Heart left ventricle (tissue), 16 donors: ENCODE data around the gene RXRA. TPM values are rescaled to one million over a fixed set of nuclear protein-coding genes. Genes with fewer than 3 reads are reported as not detected.

Experiments used
- ATAC-seq, 4 donors: fragments of 200-7000 bp; cut with Tn5 transposase; one replicate each; pipeline ENCODE4 v1.9.1; 2020 to 2022; ENCODE audit warnings: moderate library complexity in 4 of 4, mild to moderate bottlenecking in 3 of 4, moderate number of reproducible peaks in 1 of 4
- DNase-seq, 5 donors: peaks; one replicate each; pipeline ENCODE4 v3.0.0-alpha.2; 2020
- H3K27ac ChIP-seq, 12 donors: fragments of 200-600 bp; sonication (generic) in 4 of 12; one replicate each; pipeline versions ENCODE4 v1.5.0 to v1.8.0; 2016 to 2022; ENCODE audit warnings: mild to moderate bottlenecking in 2 of 12
- H3K27me3 ChIP-seq, 9 donors: fragments of 200-600 bp; sonication (generic) in 2 of 9; one replicate each; pipeline versions ENCODE4 v1.5.1 to v1.8.0; 2016 to 2022; ENCODE audit warnings: mild to moderate bottlenecking in 3 of 9
- H3K36me3 ChIP-seq, 9 donors: fragments of 200-600 bp; sonication (generic) in 2 of 9; one replicate each; pipeline versions ENCODE4 v1.5.0 to v1.8.0; 2018 to 2022; ENCODE audit warnings: mild to moderate bottlenecking in 2 of 9
- H3K4me1 ChIP-seq, 12 donors: fragments of 200-600 bp; sonication (generic) in 4 of 12; one replicate each; pipeline versions ENCODE4 v1.5.0 to v1.8.0; 2016 to 2022; ENCODE audit warnings: mild to moderate bottlenecking in 3 of 12
- H3K4me3 ChIP-seq, 12 donors: fragments of 200-600 bp; sonication (generic) in 4 of 12; one replicate each; pipeline versions ENCODE4 v1.5.0 to v1.8.0; 2017 to 2022; ENCODE audit warnings: mild to moderate bottlenecking in 9 of 12, moderate library complexity in 4 of 12
- H3K9me3 ChIP-seq, 12 donors: fragments of 200-600 bp; sonication (generic) in 4 of 12; one replicate each; pipeline versions ENCODE4 v1.5.0 to v1.8.0; 2016 to 2022; ENCODE audit warnings: mild to moderate bottlenecking in 1 of 12
- CTCF ChIP-seq, 12 donors: fragments of 200-600 bp; sonication (generic) in 4 of 12; IDR thresholded peaks; one replicate each; pipeline versions ENCODE4 v1.5.0 to v1.8.0; 2018 to 2022; ENCODE audit warnings: antibody characterized with exemption in 12 of 12, mild to moderate bottlenecking in 5 of 12
- POLR2A ChIP-seq, 2 donors: fragments of 450-650 bp; IDR thresholded peaks; one replicate each; pipeline ENCODE4 v1.6.1; 2017; ENCODE audit warnings: antibody characterized with exemption in 2 of 2, mild to moderate bottlenecking in 2 of 2, moderate library complexity in 2 of 2
- WGBS, 4 donors: extraction: QIAGEN DNeasy Blood & Tissue Kit in 2 of 4; methylation state at CpG; one replicate each; pipeline versions ENCODE4 v1.1.5 to v1.1.7; 2013 to 2018; 5-methylcytosine and 5-hydroxymethylcytosine counted together
- intact Hi-C, 10 donors: fragments of 100-400 bp; cut with DNase I; formaldehyde crosslinking; loops; one replicate each; pipeline versions ENCODE4 v1.11.1 to v1.14.2; 2022
- polyA plus RNA-seq, 2 donors: library from polyadenylated mRNA; stranded (reverse); fragments of 200-250 nt; gene quantifications; one replicate each; pipeline ENCODE4 v1.2.3, GENCODE V29; 2013
- total RNA-seq, 9 donors: library from RNA; depleted of rRNA in 2 of 9; stranded (reverse); fragments of >200 nt in 2 of 9; fragmentation: NEBNext Ultra II Directional in 3 of 9; extraction: Animal tissue kit (Norgen Biotek cat#: 25700) in 3 of 9; gene quantifications; one replicate each; pipeline versions ENCODE4 v1.1.0 to v1.2.4, GENCODE V29; 2016 to 2023
- donor health status: ischemic (EF 13 %, LVEDD 7.1; RV severe dilation, severe dysfunction).
- donor health status: healthy with polysubstance abuse.
- donor health status: DM: no; HTN: yes; CAD: no.
- donor health status: DM: no; HTN: no; CAD: no.
- donor health status: ischemic (EF 25% LVEDD 6.9; RV normal size, moderate dysfunction).
- donor health status: ischemic (EF 25% LVEDD 5.7; RV mildly dilated, moderate dysfunction).
- donor health status: healthy.
- donor health status: DM: yes; HTN: yes; CAD: no.
- donor health status: ischemic (EF 35%, LVEDD 5.7; RV mildly dilated, moderate dysfunction).
- donor health status: nonischemic (EF 11% LVEDD 7.7; RV severe dilation, severe dysfunction).
- donor health status: DM: yes; HTN: yes; CAD: no.
- donor health status: PGD.
- donor health status: ischemic (EF 29% LVEDD 5.4; RV normal size, mild dysfunction).
- donor health status: nonischemic (EF 23%, LVEDD 6.1; RV moderate dilation, normal function).

The RXRA gene
- total and polyA plus RNA-seq, 11 donors, result 45.5 to 87.9 (median 54.9) TPM

- Histone ChIP-seq H3K36me3 (no peaks in the 10 kb centered on the region), H3K4me1 (peaks cover 0 to 43% (median 18%) of the 10 kb centered on the region in 12 donors), H3K27me3 (no peaks in the 10 kb centered on the region), H3K27ac (no peak overlapping the region), H3K4me3 (no peak overlapping the region), H3K9me3 (no peaks in the 10 kb centered on the region)
- DNase-seq, result peak in 4 of 5 donors; percentile 11 to 64 (median 46)
- intact Hi-C loops, result loop anchor here in 6 of 10 donors (5.0 to 10.0 kb wide), 7 partner anchors 39 to 149 kb away; no protein-coding TSS in a partner anchor
- ATAC-seq, result no peak
- TF ChIP-seq CTCF (IDR thresholded peaks at IDR 0.05), result no peak
- no peak for TF ChIP-seq POLR2A (IDR thresholded peaks at IDR 0.05)
- WGBS, 4 donors, result 68 to 79% (median 71%) methylated on average over 20 to 22 of the region's 22 CpGs
Measured at GRCh38 chr9:134320868-134321471, 5.3 kb upstream of the RXRA start.

DNA sequence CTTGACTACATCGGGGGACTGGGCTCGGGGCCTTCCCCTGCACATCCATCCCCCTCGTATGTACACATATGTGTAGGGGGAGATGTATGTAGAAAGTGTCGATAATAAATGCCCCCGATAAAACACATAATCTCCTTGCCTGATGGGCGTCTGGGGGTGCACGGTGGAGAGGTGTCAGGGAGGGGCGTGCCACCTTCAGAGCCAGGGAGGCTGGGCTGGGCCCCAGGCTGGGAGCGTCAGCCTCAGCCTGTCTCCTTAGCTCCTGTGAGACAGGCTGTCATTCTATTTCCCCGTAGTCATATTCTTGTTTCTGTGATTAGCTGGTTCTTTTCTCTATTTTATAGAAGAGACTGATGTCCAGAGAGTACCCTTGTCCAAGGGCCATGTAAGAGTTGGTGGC lies 4.7 kb upstream of the RXRA start:
- WGBS, 4 donors, result 82 to 84% (median 84%) methylated on average over 10 of the region's 10 CpGs
- no peak overlapping the region for H3K27ac ChIP-seq
- intact Hi-C loops, result loop anchor here in 6 of 10 donors (5.0 to 10.0 kb wide), 7 partner anchors 39 to 149 kb away; no protein-coding TSS in a partner anchor
- H3K36me3 ChIP-seq, result no peaks in the 10 kb centered on the region
- H3K4me3 ChIP-seq, result no peak overlapping the region
- no peak for TF ChIP-seq CTCF (IDR thresholded peaks at IDR 0.05)
- no peak for TF ChIP-seq POLR2A (IDR thresholded peaks at IDR 0.05)
- ATAC-seq (no peak), DNase-seq (peak in 1 of 5 donors; percentile 18)
- no peaks in the 10 kb centered on the region for H3K27me3 ChIP-seq
- no peaks in the 10 kb centered on the region for H3K9me3 ChIP-seq
- peaks cover 0 to 37% (median 15%) of the 10 kb centered on the region in 12 donors for H3K4me1 ChIP-seq

GRCh38 chr9:134321946-134322741 lies 4.1 kb upstream of the RXRA start:
- no peak overlapping the region for H3K27ac ChIP-seq
- intact Hi-C loops, result loop anchor here in 6 of 10 donors (5.0 to 10.0 kb wide), 7 partner anchors 40 to 150 kb away; no protein-coding TSS in a partner anchor
- no peaks in the 10 kb centered on the region for H3K27me3 ChIP-seq
- no peak for TF ChIP-seq POLR2A (IDR thresholded peaks at IDR 0.05)
- TF ChIP-seq CTCF (IDR thresholded peaks at IDR 0.05), result no peak
- no peaks in the 10 kb centered on the region for H3K36me3 ChIP-seq
- ATAC-seq (no peak), DNase-seq (peak in 3 of 5 donors; percentile 21 to 26 (median 23))
- H3K9me3 ChIP-seq, result no peaks in the 10 kb centered on the region
- H3K4me1 ChIP-seq, result peaks cover 0 to 31% (median 12%) of the 10 kb centered on the region in 12 donors
- H3K4me3 ChIP-seq, result no peak overlapping the region
- WGBS, 4 donors, result 94 to 95% (median 94%) methylated on average over 16 to 19 of the region's 19 CpGs

DNA sequence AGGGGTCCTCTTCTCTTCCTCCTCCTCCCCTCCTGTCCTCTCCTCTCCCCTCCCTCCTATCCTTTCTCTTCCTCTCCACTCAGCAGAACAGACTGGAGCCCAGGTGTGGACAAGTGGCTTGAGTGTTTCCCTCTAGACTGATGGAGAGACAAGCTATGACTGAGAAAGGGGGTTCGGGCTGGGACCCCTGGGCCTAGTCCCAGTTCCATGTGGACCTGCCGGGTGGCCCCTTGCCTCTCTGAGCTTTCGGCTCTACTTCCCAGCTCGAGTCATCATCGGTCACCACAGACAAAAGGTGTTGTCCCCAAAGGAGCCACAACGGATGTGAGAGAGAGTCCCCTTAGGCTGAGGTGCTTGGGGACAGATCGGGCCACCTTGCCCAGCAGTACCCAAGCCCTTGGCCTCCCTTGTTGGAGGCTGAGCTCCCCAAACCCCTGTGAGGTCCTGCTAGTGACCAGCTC lies 3.4 kb upstream of the RXRA start:
- Histone ChIP-seq H3K4me1 (peaks cover 3 to 32% (median 18%) of the 10 kb centered on the region in 12 donors), H3K9me3 (no peaks in the 10 kb centered on the region), H3K27me3 (no peaks in the 10 kb centered on the region), H3K27ac (peak overlapping the region in 3 of 12 donors; percentile 49 to 97 (median 97)), H3K36me3 (no peaks in the 10 kb centered on the region), H3K4me3 (no peak overlapping the region)
- WGBS, 4 donors, result 92 to 98% (median 94%) methylated on average over 6 to 7 of the region's 7 CpGs
- peak in 2 of 5 donors; percentile 4 to 14 for DNase-seq
- intact Hi-C loops, result loop anchor here in 6 of 10 donors (5.0 to 10.0 kb wide), 7 partner anchors 41 to 151 kb away; no protein-coding TSS in a partner anchor
- ATAC-seq, result no peak
- TF ChIP-seq CTCF (IDR thresholded peaks at IDR 0.05), result no peak
- TF ChIP-seq POLR2A (IDR thresholded peaks at IDR 0.05), result no peak
